ENCODE data around the gene FHAD1.

The FHAD1 gene

DNA sequence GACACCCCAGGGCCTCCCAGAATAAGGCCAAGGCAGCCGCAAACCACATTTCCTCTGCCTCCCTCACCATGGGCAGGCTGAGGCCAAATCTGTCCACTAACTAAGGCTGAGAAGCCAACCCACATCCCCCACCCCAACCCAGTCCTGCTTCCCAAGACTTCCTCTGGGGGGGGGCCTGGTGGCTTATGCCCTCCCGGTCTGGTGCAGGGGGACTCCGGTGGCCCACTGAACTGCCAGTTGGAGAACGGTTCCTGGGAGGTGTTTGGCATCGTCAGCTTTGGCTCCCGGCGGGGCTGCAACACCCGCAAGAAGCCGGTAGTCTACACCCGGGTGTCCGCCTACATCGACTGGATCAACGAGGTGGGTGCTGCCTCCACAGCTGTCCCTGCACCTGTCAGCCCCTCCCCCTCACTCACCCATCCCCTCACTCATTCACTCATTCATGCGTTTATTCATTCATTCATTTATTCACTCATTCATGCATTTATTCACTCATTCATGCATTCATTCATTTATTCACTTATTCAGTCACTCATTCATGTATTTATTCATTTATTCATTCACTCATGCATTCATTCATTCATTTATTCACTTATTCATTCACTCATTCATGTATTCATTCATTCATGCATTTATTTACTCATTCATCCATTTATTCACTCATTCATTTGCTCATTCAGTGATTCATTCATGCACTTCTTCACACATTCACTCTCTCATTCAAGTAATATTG, 198.5 kb downstream of the FHAD1 start:
- DNase-seq: no peak

DNA sequence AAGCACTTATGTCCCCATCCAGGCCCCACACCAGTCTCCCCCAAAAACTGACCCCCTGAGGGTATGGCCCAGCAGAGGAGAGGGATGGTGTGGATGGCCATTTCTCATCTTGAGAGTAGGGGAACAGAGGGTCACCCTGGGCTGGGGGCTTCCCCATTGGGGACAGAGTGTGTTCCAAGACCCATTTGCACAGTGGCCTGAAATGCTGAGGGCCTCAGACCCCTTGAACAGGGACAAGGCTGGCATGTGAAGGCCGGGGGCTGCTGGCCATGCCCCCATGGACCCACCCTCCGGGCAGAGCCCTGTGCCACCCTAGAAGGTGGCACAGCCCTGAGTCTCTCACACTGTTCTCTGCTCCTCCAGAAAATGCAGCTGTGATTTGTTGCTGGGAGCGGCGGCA, 199.2 kb downstream of the FHAD1 start:
- DNase-seq: no peak
